Neural progenitor cell (in vitro differentiated cells): ENCODE results near the gene SZRD1. TPM values are rescaled to one million over a fixed set of nuclear protein-coding genes. Genes with fewer than 3 reads are reported as not detected.

Experiments
- DNase-seq: peaks from one replicate; pipeline ENCODE4 v3.0.0-alpha.2; 2016; ENCODE audit warnings: low spot score
- H2AFZ ChIP-seq: fragments of 200-600 bp; sonication (generic); replicated peaks from 2 replicates; pipeline ENCODE4 v1.6.1; 2016; ENCODE audit warnings: antibody characterized with exemption
- H3F3A ChIP-seq: fragments of 200-600 bp; sonication (generic); 2 replicates; pipeline ENCODE4 v1.6.1; 2016; ENCODE audit warnings: antibody characterized with exemption, low read depth
- H3K27ac ChIP-seq: fragments of 200-600 bp; sonication (generic); 2 replicates; pipeline ENCODE4 v1.5.1; 2016; ENCODE audit warnings: mild to moderate bottlenecking
- H3K27me3 ChIP-seq: fragments of 200-600 bp; sonication (generic); 2 replicates; pipeline ENCODE4 v1.6.1; 2016; ENCODE audit warnings: mild to moderate bottlenecking, moderate library complexity
- H3K36me3 ChIP-seq: fragments of 200-600 bp; sonication (generic); 2 replicates; pipeline ENCODE4 v1.5.1; 2016
- H3K4me1 ChIP-seq: fragments of 200-600 bp; sonication (generic); 2 replicates; pipeline ENCODE4 v1.6.1; 2016; ENCODE audit warnings: mixed run types
- H3K4me2 ChIP-seq: fragments of 200-600 bp; sonication (generic); 2 replicates; pipeline ENCODE4 v1.6.1; 2016
- H3K4me3 ChIP-seq: fragments of 200-600 bp; sonication (generic); 2 replicates; pipeline ENCODE4 v1.5.1; 2016
- H3K79me2 ChIP-seq: fragments of 200-600 bp; sonication (generic); 2 replicates; pipeline ENCODE4 v1.6.1; 2016; ENCODE audit warnings: low read depth
- H3K9ac ChIP-seq: fragments of 200-600 bp; sonication (generic); 2 replicates; pipeline ENCODE4 v1.6.1; 2016
- H3K9me3 ChIP-seq: fragments of 200-600 bp; sonication (generic); 2 replicates; pipeline ENCODE4 v1.5.1; 2016; ENCODE audit warnings: low read depth
- H4K20me1 ChIP-seq: fragments of 200-600 bp; sonication (generic); 2 replicates; pipeline ENCODE4 v1.6.1; 2016; ENCODE audit warnings: low read depth
- H3K27ac Mint-ChIP-seq: 3 replicates; pipeline ENCODE4 v1.8.0; 2021; ENCODE audit warnings: mixed read lengths
- H3K27me3 Mint-ChIP-seq: 2 replicates; pipeline ENCODE4 v1.8.0; 2022; ENCODE audit warnings: low read depth, mild to moderate bottlenecking, inconsistent platforms, moderate library complexity, mixed read lengths; ENCODE audit not compliant: insufficient read depth
- H3K36me3 Mint-ChIP-seq: 3 replicates; pipeline ENCODE4 v1.8.0; 2021; ENCODE audit warnings: mixed read lengths
- H3K4me1 Mint-ChIP-seq: 3 replicates; pipeline ENCODE4 v1.8.0; 2021; ENCODE audit warnings: mixed read lengths
- H3K4me3 Mint-ChIP-seq: 3 replicates; pipeline ENCODE4 v1.8.0; 2021; ENCODE audit warnings: mild to moderate bottlenecking, moderate library complexity, mixed read lengths
- H3K9me3 Mint-ChIP-seq: 3 replicates; pipeline ENCODE4 v1.8.0; 2020; ENCODE audit warnings: mixed read lengths
- EZH2 ChIP-seq: fragments of 200-600 bp; sonication (generic); IDR thresholded peaks from 2 replicates; pipeline ENCODE4 v1.6.1; 2017; ENCODE audit warnings: antibody characterized with exemption, mild to moderate bottlenecking, moderate library complexity
- EZH2phosphoT487 ChIP-seq: fragments of 200-600 bp; sonication (generic); IDR thresholded peaks from 2 replicates; pipeline ENCODE4 v1.6.1; 2017; ENCODE audit warnings: antibody characterized with exemption
- total RNA-seq: library from RNA; depleted of rRNA; stranded (reverse); fragments of >200 nt; gene quantifications from 2 replicates; pipeline ENCODE4 v1.2.3, GENCODE V29; 2015; ENCODE audit warnings: low replicate concordance
- TF ChIP-seq, protein P1 (sequence below): fragments of 200-600 bp; sonication (generic); IDR thresholded peaks from 2 replicates; pipeline ENCODE4 v1.5.1; 2017; ENCODE audit warnings: antibody characterized with exemption, mild to moderate bottlenecking

Gene SZRD1
- total RNA-seq, 1 donor from 2014 or later, result 50.2 TPM

DNA sequence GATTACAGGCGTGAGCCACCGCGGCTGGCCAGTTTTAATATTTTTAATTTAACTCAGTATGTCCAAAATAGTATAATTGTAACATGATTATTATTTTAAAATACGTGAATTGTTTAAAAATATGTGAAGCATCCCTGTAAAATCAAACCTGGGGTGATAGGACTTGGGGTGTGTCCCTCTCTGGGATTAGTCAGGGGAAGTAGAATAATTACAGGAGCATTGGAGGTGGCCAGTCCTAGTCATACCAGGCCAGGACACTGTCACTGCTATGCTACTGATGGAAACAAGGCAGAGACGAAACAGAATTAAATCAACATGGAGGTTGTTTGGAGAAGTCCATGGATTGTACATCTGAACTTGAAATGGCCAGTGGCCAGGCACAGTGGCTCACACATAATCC, 16.8 kb downstream of the SZRD1 start:
- H3K4me2 ChIP-seq, result no peak overlapping the region
- no peaks in the 10 kb centered on the region for H3K4me1 Mint-ChIP-seq
- peaks cover 2% of the 10 kb centered on the region for H3K9me3 Mint-ChIP-seq
- H3K27me3 ChIP-seq, result no peaks in the 10 kb centered on the region
- peaks cover 100% of the 10 kb centered on the region for H3K79me2 ChIP-seq
- H3K36me3 Mint-ChIP-seq, result peaks cover 15% of the 10 kb centered on the region
- no peak overlapping the region for H3K4me3 Mint-ChIP-seq
- no peak for DNase-seq
- no peak overlapping the region for H3K27ac Mint-ChIP-seq
- H3K4me1 ChIP-seq, result no peaks in the 10 kb centered on the region
- H4K20me1 ChIP-seq, result peaks cover 92% of the 10 kb centered on the region
- TF ChIP-seq EZH2 (no peak), EZH2phosphoT487 (no peak)
- TF ChIP-seq, protein P1, sequence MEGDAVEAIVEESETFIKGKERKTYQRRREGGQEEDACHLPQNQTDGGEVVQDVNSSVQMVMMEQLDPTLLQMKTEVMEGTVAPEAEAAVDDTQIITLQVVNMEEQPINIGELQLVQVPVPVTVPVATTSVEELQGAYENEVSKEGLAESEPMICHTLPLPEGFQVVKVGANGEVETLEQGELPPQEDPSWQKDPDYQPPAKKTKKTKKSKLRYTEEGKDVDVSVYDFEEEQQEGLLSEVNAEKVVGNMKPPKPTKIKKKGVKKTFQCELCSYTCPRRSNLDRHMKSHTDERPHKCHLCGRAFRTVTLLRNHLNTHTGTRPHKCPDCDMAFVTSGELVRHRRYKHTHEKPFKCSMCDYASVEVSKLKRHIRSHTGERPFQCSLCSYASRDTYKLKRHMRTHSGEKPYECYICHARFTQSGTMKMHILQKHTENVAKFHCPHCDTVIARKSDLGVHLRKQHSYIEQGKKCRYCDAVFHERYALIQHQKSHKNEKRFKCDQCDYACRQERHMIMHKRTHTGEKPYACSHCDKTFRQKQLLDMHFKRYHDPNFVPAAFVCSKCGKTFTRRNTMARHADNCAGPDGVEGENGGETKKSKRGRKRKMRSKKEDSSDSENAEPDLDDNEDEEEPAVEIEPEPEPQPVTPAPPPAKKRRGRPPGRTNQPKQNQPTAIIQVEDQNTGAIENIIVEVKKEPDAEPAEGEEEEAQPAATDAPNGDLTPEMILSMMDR, result no peak
- no peak overlapping the region for H2AFZ ChIP-seq
- H3K9me3 ChIP-seq, result no peaks in the 10 kb centered on the region
- no peaks in the 10 kb centered on the region for H3K27me3 Mint-ChIP-seq
- H3K9ac ChIP-seq, result no peak overlapping the region
- H3K4me3 ChIP-seq, result no peak overlapping the region
- H3K27ac ChIP-seq, result no peak overlapping the region
- no peaks in the 10 kb centered on the region for H3K36me3 ChIP-seq
- H3F3A ChIP-seq, result no peaks in the 10 kb centered on the region

- H3K27me3 ChIP-seq, result no peaks in the 10 kb centered on the region
- peaks cover 89% of the 10 kb centered on the region for H4K20me1 ChIP-seq
- H3K4me1 ChIP-seq, result no peaks in the 10 kb centered on the region
- H3K27ac Mint-ChIP-seq, result no peak overlapping the region
- no peak for TF ChIP-seq EZH2
- TF ChIP-seq, protein P1, result no peak
- no peaks in the 10 kb centered on the region for H3K36me3 ChIP-seq
- H2AFZ ChIP-seq, result no peak overlapping the region
- no peaks in the 10 kb centered on the region for H3K9me3 ChIP-seq
- H3K27me3 Mint-ChIP-seq, result no peaks in the 10 kb centered on the region
- peaks cover 100% of the 10 kb centered on the region for H3K79me2 ChIP-seq
- H3K4me3 ChIP-seq, result no peak overlapping the region
- no peaks in the 10 kb centered on the region for H3F3A ChIP-seq
- H3K9me3 Mint-ChIP-seq, result peaks cover 2% of the 10 kb centered on the region
- no peak overlapping the region for H3K4me3 Mint-ChIP-seq
- no peaks in the 10 kb centered on the region for H3K4me1 Mint-ChIP-seq
- no peak overlapping the region for H3K4me2 ChIP-seq
- H3K9ac ChIP-seq, result no peak overlapping the region
- no peak for DNase-seq
- H3K36me3 Mint-ChIP-seq, result peaks cover 9% of the 10 kb centered on the region
- H3K27ac ChIP-seq, result no peak overlapping the region
Measured at GRCh38 chr1:16385659-16386453, 18.8 kb downstream of the SZRD1 start.

- Histone ChIP-seq H4K20me1 (peaks cover 89% of the 10 kb centered on the region), H3K9me3 (no peaks in the 10 kb centered on the region), H2AFZ (no peak overlapping the region), H3K4me2 (no peak overlapping the region), H3K79me2 (peaks cover 100% of the 10 kb centered on the region), H3K4me1 (peaks cover under 1% of the 10 kb centered on the region), H3F3A (no peaks in the 10 kb centered on the region), H3K36me3 (no peaks in the 10 kb centered on the region), H3K27ac (no peak overlapping the region), H3K27me3 (no peaks in the 10 kb centered on the region), H3K9ac (no peak overlapping the region), H3K4me3 (no peak overlapping the region)
- Mint-ChIP-seq H3K27ac (no peak overlapping the region), H3K9me3 (peaks cover 2% of the 10 kb centered on the region), H3K27me3 (no peaks in the 10 kb centered on the region), H3K4me3 (no peak overlapping the region), H3K36me3 (peaks cover 9% of the 10 kb centered on the region), H3K4me1 (peaks cover 6% of the 10 kb centered on the region)
- no peak for TF ChIP-seq EZH2
- no peak for TF ChIP-seq EZH2phosphoT487
- TF ChIP-seq, protein P1, result no peak
- no peak for DNase-seq
Measured at GRCh38 chr1:16386454-16387113, 19.5 kb downstream of the SZRD1 start.
